Stimulated activated CD4-positive, alpha-beta T cell treated with anti-CD3 and anti-CD28 coated beads, Interleukin-12 subunit alpha, Interleukin-12 subunit beta, amount 100 ng/mL, for 24 hours (primary cell): ENCODE measurements around the gene TMEM179.
A peak's percentile ranks its signal among the peaks of the same experiment; 100 is the strongest.
"Not testable (repeated sequence)": the region's sequence is repeated elsewhere in the genome, so short reads cannot be mapped to it uniquely, and the experiment has no call there.

Source experiments
- DNase-seq, 2 experiments: peaks; one replicate each; pipeline ENCODE4 v3.0.0-alpha.2; 2020; ENCODE audit warnings: low read depth in 2 of 2

The TMEM179 gene

GRCh38 chr14:104604458-104605449, at the start of gene TMEM179:
TMEM179 (minus strand) TSS chr14:104604772; CDS start chr14:104604741, 31 bp downstream.
- DNase-seq: no peak

DNA sequence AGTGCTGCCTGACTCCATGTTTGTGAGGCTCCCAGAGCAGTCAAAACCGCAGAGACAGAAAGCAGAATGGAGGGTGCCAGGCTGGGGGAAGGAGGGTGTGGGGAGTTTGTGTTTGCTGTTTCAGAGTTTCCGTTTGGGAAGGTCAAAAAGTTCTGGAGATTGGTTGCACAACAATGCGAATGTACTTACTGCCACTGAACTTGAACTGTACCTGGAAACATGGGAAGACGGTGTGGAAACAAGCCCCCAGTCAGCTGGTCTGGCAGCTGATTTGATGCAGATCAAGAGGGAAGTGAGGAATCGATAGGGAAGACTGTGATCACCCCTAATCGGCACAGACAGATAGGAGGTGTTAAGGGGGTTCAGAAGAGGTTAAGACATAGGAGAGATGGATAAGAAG, 49.5 kb upstream of the TMEM179 start:
- no peak for DNase-seq

- not testable (repeated sequence) for DNase-seq
These were observed 48.8 kb upstream of the TMEM179 start for GRCh38 chr14:104653130-104653920.

DNA sequence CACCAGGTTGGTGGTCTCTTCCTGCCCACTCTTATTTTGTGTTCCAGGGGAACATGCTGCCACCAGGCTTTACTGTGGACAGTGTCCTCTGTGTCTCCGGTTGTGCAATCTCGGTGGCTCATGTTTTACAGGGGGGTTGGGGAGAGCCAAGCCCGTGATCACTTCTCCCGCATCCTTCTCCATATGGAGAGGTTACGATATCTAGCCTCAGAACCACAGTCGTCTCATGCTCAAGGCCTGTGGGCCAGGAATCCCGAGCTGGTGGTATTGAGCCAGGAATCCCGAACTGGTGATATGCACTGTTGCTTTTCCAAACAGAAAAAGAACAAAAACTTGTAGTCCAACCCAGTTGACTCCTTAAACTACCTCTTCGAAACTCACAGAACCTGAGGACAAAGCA, 47.8 kb upstream of the TMEM179 start:
- no peak for DNase-seq

GRCh38 chr14:104651876-104652260, 47.3 kb upstream of the TMEM179 start:
- DNase-seq: no peak

GRCh38 chr14:104650981-104651875, 46.7 kb upstream of the TMEM179 start:
- no peak for DNase-seq

- DNase-seq: peak; percentile 43 to 52
These were observed 45.7 kb upstream of the TMEM179 start for GRCh38 chr14:104650057-104650980.

DNA sequence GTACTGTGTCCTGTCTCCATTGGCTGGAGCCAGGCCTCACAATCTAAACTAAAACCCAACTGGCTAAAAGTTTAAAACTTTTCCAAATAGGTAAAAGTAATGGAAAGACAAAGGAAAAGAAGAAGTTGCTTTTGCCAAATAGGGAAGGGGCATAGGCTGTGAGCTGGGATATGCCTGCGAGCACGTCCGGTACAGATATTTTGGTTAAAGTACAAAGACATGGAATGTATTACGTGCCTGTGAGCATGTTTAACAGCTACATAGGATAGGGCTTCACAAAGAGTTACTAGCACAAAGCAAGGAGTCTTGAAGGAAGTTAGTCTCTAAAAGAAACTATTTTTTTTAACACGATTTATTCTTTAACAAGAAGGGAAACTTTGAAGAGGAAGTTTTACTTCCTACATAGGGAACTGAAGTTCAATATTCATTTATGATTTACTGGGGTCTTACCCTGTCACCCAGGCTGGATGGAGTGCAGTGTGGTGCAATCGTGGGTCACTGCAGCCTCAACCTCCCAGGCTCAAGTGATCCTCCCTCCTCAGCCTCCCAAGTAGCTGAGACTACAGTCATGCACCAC, 43.0 kb upstream of the TMEM179 start:
- DNase-seq: no peak

- no peak for DNase-seq
These were observed 40.2 kb upstream of the TMEM179 start for GRCh38 chr14:104644656-104645378.

GRCh38 chr14:104644091-104644635, 39.6 kb upstream of the TMEM179 start:
- DNase-seq: no peak

- DNase-seq: no peak
These were observed 38.7 kb upstream of the TMEM179 start for GRCh38 chr14:104643306-104643705.

- no peak for DNase-seq
These were observed 37.9 kb upstream of the TMEM179 start for GRCh38 chr14:104642540-104642868.

DNA sequence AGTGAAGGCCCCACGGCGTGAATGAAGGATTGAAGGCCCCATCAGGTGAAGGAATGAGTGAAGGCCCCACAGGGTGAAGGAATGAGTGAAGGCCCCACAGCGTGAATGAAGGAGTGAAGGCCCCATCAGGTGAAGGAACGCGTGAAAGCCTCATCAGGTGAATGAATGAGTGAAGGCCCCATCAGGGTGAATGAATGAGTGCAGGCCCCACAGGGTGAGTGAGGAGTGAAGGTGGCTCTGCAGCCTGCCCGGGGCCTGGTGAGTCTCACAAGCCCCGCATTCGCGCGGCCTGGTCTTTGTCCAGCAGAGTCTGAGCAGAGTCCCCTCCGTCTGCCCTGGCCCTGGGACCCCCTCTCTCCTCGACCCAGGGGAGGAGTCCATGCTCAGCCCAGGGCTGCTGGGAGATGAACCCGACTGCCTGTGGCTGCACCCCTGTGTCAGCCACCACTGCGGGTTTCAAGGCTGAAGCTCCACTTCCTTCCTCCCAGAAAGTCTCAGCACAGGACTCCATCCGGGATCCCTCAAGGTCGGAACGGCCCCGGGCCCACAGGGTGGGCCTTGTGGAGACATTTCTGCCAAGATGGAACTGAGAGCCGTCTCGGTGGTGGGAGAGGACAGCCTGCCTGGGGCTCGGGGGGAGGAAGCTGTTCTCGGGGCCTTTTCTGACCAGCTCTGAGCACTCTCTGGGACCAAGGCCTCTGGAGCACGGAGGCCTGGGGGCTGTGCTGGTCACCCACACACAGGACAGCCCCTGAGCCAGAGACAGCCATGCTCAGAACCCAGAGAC, 37.4 kb upstream of the TMEM179 start:
- no peak for DNase-seq

DNA sequence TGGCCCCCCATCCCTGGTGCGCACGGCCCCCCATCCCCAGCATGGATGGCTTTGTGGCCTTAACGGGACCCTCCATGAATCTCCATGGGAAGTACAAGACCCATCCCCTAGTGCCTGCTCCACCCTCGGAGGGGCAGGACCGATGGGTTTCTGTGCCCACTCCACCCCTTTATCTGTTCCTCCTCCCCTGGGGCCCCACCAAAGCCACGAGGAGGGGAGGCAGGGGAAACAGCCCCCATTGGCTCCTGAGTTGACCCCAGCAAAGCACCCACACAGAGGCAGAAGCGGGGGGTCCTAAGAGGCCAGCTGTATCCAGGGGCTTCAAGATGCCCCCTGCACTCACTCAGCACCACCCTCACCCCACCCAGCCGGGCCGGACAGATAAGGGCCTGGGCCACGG, 36.1 kb upstream of the TMEM179 start:
- DNase-seq: no peak

DNA sequence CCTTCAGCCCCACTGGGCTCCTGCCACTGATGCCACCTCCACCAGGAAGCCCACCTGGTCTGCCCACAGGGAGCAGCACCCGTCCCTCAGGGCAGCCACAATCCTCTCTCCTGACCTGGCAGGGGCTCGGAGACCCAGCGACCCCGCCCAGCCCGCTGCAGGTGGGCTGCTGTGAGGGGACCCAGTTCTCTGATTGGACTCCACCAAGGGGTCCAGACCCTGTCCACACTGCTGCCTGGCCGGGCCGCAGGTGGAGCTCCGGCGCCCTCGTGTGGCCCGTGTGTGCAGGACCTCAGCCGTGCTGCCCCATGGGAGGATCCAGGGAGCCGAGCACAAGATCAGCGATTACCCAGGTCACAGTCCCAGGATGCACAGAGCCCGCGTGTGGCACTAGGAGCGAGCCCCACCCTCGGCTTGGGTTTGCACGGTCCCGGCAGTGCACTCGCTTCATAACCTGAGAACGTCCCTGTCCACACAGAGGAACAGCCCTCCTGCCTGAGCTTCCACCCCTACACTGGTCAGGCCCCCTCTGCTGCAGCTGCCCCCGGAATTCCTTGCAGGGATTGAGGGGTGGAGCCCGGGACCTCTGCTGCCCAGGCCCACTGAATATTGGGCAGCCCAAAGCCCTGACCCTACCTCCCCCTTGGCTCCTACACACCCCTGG, 35.4 kb upstream of the TMEM179 start:
- peak in 1 of 2 experiments; percentile 38 for DNase-seq

DNA sequence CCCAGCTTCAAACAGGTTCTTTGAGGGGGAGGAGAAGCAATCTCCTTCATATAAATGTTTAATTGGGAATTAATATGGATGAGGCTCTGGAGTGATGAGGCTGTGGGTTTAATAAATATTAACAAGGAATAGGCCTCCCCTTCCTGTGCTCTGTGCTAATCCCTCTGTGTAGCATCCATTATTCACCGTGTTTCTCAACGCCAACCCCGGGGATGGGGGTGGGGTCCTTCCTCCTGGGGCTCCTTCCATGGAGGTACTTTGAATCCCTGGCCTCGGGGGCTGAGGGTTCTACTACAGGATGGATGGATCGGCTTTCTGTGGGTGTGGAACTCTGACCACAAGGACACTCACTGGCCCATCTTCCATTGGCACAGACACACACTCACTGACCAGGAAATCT, 34.9 kb upstream of the TMEM179 start:
- DNase-seq: no peak

- no peak for DNase-seq
These were observed 34.4 kb upstream of the TMEM179 start for GRCh38 chr14:104638927-104639450.

DNA sequence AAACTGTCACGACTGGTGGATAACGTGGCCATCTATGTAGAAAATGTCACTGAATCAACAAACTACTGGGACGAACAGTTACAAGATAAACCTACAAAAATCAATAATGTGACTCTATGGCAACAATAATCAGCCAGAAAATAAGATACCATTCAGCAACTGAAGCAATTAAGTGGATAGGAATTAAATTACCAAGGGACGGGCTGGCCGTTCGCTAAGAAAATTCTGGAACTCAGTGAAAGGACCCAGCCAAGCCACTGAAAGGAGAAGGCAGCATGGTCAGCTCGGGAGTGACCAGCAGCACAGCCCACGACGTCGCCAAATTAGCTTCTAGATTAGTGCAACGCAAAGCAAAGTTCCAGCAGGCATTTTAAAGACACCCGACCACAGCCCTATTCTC, 33.6 kb upstream of the TMEM179 start:
- no peak for DNase-seq
